ENCODE data around the gene DBNDD1.

- TF ChIP-seq CTCF (IDR thresholded peaks at IDR 0.05; ENCODE audit: extremely low read depth in 1 of 2, insufficient read depth in 1 of 2, low read depth in 1 of 2, low read length in 2 of 2) (no peak), MYC (IDR thresholded peaks at IDR 0.05; ENCODE audit: low read depth, low read length) (no peak), EZH2 (IDR thresholded peaks at IDR 0.05; ENCODE audit: borderline replicate concordance, low read depth, low read length, severe bottlenecking) (no peak), POLR2A (IDR thresholded peaks at IDR 0.05; ENCODE audit: low read depth, low read length) (no peak), POLR2AphosphoS5 (IDR thresholded peaks at IDR 0.05; ENCODE audit: insufficient read depth, low read depth, low read length) (no peak), MAX (IDR thresholded peaks at IDR 0.05; ENCODE audit: insufficient read depth, insufficient read length) (no peak), FOS (IDR thresholded peaks at IDR 0.05; ENCODE audit: borderline replicate concordance, insufficient read depth, low read length) (no peak)
These were observed 23.8 kb upstream of the DBNDD1 start for GRCh38 chr16:90042946-90043514.
